Measurements from ENCODE around the gene CADM1.

GRCh38 chr11:115280775-115281174, 223.4 kb downstream of the CADM1 start:
- TF ChIP-seq, protein P1, sequence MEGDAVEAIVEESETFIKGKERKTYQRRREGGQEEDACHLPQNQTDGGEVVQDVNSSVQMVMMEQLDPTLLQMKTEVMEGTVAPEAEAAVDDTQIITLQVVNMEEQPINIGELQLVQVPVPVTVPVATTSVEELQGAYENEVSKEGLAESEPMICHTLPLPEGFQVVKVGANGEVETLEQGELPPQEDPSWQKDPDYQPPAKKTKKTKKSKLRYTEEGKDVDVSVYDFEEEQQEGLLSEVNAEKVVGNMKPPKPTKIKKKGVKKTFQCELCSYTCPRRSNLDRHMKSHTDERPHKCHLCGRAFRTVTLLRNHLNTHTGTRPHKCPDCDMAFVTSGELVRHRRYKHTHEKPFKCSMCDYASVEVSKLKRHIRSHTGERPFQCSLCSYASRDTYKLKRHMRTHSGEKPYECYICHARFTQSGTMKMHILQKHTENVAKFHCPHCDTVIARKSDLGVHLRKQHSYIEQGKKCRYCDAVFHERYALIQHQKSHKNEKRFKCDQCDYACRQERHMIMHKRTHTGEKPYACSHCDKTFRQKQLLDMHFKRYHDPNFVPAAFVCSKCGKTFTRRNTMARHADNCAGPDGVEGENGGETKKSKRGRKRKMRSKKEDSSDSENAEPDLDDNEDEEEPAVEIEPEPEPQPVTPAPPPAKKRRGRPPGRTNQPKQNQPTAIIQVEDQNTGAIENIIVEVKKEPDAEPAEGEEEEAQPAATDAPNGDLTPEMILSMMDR (IDR thresholded peaks at IDR 0.05), result no peak
- no peak for TF ChIP-seq POLR2A (IDR thresholded peaks at IDR 0.05)

All from heart left ventricle (tissue), 13 donors.